ENCODE results near the gene ANKRD12. TPM values are rescaled to one million over a fixed set of nuclear protein-coding genes. Genes with fewer than 3 reads are reported as not detected.

ANKRD12 gene
- total RNA-seq, 1 experiment from 2014 or later = 31.6 TPM

- Histone ChIP-seq H2AFZ (no peak overlapping the region), H3K27me3 (ENCODE audit: insufficient read depth, low read depth) (no peaks in the 10 kb centered on the region), H3K36me3 (ENCODE audit: low read depth) (no peaks in the 10 kb centered on the region), H3K4me1 (replicated peaks; ENCODE audit: insufficient read depth) (no peaks in the 10 kb centered on the region), H3K4me2 (no peak overlapping the region), H3K9me2 (ENCODE audit: insufficient read depth) (no peaks in the 10 kb centered on the region), H4K20me1 (ENCODE audit: insufficient read depth) (no peaks in the 10 kb centered on the region), H3K4me3 (no peak overlapping the region), H3K9me3 (ENCODE audit: insufficient read depth, low read depth) (no peaks in the 10 kb centered on the region), H3F3A (ENCODE audit: insufficient read depth, low read depth) (no peaks in the 10 kb centered on the region), H3K79me2 (ENCODE audit: low read depth) (no peaks in the 10 kb centered on the region), H3K27ac (no peak overlapping the region)
- TF ChIP-seq CTCF (conservative IDR thresholded peaks at IDR 0.05) (no peak), EZH2 (IDR thresholded peaks at IDR 0.05; ENCODE audit: low read depth) (no peak)
- ChIA-PET CTCF (no interaction called here), POLR2A (ENCODE audit: unreplicated experiment) (no interaction called here)
- no peak for DNase-seq
- BruUV-seq (replicated peaks) = no TSS peak
- intact Hi-C loops (cut with micrococcal nuclease; ENCODE audit: unreplicated experiment) = no loop called here
Observed at GRCh38 chr18:9285604-9286003, 149.0 kb downstream of the ANKRD12 start.

- Histone ChIP-seq H3K4me2 (no peak overlapping the region), H2AFZ (no peak overlapping the region), H3K4me3 (no peak overlapping the region), H3K27me3 (ENCODE audit: insufficient read depth, low read depth) (no peaks in the 10 kb centered on the region), H3K79me2 (ENCODE audit: low read depth) (no peaks in the 10 kb centered on the region), H4K20me1 (ENCODE audit: insufficient read depth) (no peaks in the 10 kb centered on the region), H3K4me1 (replicated peaks; ENCODE audit: insufficient read depth) (no peaks in the 10 kb centered on the region), H3K36me3 (ENCODE audit: low read depth) (no peaks in the 10 kb centered on the region), H3K9me2 (ENCODE audit: insufficient read depth) (no peaks in the 10 kb centered on the region), H3K9me3 (ENCODE audit: insufficient read depth, low read depth) (no peaks in the 10 kb centered on the region; the same call in 1 of the 2 replicates), H3K27ac (no peak overlapping the region), H3F3A (ENCODE audit: insufficient read depth, low read depth) (no peaks in the 10 kb centered on the region)
- ChIA-PET CTCF (no interaction called here), POLR2A (ENCODE audit: unreplicated experiment) (no interaction called here)
- BruUV-seq (replicated peaks) = no TSS peak
- no peak for TF ChIP-seq EZH2 (IDR thresholded peaks at IDR 0.05; ENCODE audit: low read depth)
- no peak for TF ChIP-seq CTCF (conservative IDR thresholded peaks at IDR 0.05)
- DNase-seq = no peak
- intact Hi-C loops (cut with micrococcal nuclease; ENCODE audit: unreplicated experiment) = no loop called here
Observed at GRCh38 chr18:9287036-9287435, 150.5 kb downstream of the ANKRD12 start.

GRCh38 chr18:9289698-9290097, 153.1 kb downstream of the ANKRD12 start:
- DNase-seq = no peak
- Histone ChIP-seq H4K20me1 (ENCODE audit: insufficient read depth) (no peaks in the 10 kb centered on the region), H3K27me3 (ENCODE audit: insufficient read depth, low read depth) (no peaks in the 10 kb centered on the region), H3K4me1 (replicated peaks; ENCODE audit: insufficient read depth) (no peaks in the 10 kb centered on the region), H2AFZ (no peak overlapping the region), H3K4me3 (no peak overlapping the region), H3K27ac (no peak overlapping the region), H3K9me3 (ENCODE audit: insufficient read depth, low read depth) (no peaks in the 10 kb centered on the region; the same call in 1 of the 2 replicates), H3K36me3 (ENCODE audit: low read depth) (no peaks in the 10 kb centered on the region), H3K9me2 (ENCODE audit: insufficient read depth) (no peaks in the 10 kb centered on the region), H3K79me2 (ENCODE audit: low read depth) (no peaks in the 10 kb centered on the region), H3F3A (ENCODE audit: insufficient read depth, low read depth) (no peaks in the 10 kb centered on the region), H3K4me2 (no peak overlapping the region)
- intact Hi-C loops (cut with micrococcal nuclease; ENCODE audit: unreplicated experiment) = no loop called here
- no peak for TF ChIP-seq CTCF (conservative IDR thresholded peaks at IDR 0.05)
- no peak for TF ChIP-seq EZH2 (IDR thresholded peaks at IDR 0.05; ENCODE audit: low read depth)
- POLR2A ChIA-PET (ENCODE audit: unreplicated experiment) = no interaction called here
- CTCF ChIA-PET = no interaction called here
- BruUV-seq (replicated peaks) = no TSS peak

All from PC-9 (cell line).